HEK293T (cell line): Measurements from ENCODE around the gene EFCAB8.

Experiments used
- ELF4 ChIP-seq: fragments of 450-650 bp; IDR thresholded peaks from 2 replicates; pipeline ENCODE4 v1.6.1; 2017; ENCODE audit warnings: antibody characterized with exemption
- SP1 ChIP-seq: fragments of 450-650 bp; IDR thresholded peaks from 2 replicates; pipeline ENCODE4 v1.6.1; 2017

DNA sequence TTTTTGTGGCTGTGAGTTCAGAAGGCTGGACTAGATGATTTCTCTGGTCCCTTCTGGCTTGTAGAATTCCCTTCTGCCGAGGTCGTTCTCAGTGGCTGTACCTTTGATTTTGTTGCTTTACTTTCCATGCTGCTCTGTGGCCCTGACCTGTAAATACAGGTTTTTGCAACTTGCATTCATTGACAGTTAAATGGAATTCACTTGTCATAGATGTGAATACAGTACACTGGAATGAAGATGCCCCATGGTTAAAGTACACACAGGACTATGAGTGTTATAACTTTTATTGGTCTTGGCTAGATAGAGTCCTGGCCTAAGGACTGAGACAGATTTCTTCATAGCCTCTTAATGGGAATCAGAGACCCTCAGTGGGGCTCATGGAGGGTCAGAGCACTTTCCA is 12.9 kb upstream of the EFCAB8 start:
- TF ChIP-seq ELF4 = no peak
- no peak for TF ChIP-seq SP1
